ENCODE measurements around the gene SST.

SST gene

DNA sequence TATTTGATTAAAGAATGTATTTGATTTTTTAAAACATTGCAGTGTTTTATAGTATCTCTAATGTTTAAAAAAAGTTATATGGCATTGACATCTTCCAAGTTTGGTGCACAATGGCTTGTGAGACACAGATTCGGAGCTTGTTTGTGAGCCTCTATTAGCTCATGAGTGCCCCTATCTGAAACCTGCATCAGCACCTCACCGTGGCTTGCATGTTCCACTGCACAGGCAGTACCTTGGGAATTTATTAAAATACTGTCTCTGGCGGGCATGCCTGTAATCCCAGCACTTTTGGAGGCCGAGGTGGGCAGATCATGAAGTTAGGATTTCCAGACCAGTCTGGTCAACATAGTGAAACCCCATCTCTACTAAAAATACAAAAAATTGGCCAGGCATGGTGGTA is 39.0 kb upstream of the SST start:
- no peak for DNase-seq (ENCODE audit: low read depth, low spot score)
- in situ Hi-C loops (cut with HindIII; ENCODE audit: low sequenced_read_pairs) = no loop called here
- H3K4me3 ChIP-seq (ENCODE audit: low read depth, low read length) = no peak overlapping the region
- TF ChIP-seq CTCF (IDR thresholded peaks at IDR 0.05; ENCODE audit: low read depth, low read length) = no peak

DNA sequence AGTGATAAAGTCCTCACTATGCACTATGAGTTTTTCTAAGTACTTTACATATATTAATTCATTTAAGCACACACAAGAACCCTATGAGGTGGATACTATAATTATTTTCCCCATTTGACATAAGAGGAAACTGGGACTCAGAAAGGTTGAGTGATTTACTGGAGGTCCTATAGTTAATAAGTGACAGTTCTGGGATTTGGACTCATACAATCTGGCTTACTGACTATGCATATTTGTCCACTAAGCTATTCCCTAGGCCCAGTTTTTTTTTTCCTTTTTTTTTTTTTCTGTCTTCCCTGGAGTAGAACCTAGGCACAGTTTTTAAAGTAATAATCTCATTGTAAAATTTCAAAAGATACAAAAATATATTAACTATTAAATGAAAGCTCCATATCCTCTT is 38.5 kb upstream of the SST start:
- TF ChIP-seq CTCF (IDR thresholded peaks at IDR 0.05; ENCODE audit: low read depth, low read length) = no peak
- H3K4me3 ChIP-seq (ENCODE audit: low read depth, low read length) = no peak overlapping the region
- DNase-seq (ENCODE audit: low read depth, low spot score) = no peak
- in situ Hi-C loops (cut with HindIII; ENCODE audit: low sequenced_read_pairs) = no loop called here

GRCh38 chr3:187706971-187707370 is 36.8 kb upstream of the SST start:
- no peak for DNase-seq (ENCODE audit: low read depth, low spot score)
- H3K4me3 ChIP-seq (ENCODE audit: low read depth, low read length) = no peak overlapping the region
- TF ChIP-seq CTCF (IDR thresholded peaks at IDR 0.05; ENCODE audit: low read depth, low read length) = no peak
- in situ Hi-C loops (cut with HindIII; ENCODE audit: low sequenced_read_pairs) = no loop called here

DNA sequence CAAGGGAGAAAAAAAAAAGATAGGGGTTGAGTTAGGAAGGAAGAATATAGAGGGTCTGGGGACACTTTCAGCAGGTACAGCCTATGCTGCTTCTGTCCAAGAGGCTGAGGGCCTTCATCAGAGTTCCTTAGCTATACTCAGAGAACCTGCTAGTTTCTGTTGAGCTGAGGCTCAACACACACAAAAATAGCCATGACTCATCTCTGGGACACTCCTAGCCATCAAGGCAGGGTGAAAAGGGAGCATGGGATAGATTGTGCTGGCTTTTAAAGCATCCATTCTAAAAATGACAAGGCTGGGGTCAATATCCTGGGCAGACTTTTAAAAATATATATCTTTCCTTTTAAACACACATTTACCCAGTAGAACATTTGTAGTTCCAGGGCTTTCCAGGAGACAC is 35.0 kb upstream of the SST start:
- H3K4me3 ChIP-seq (ENCODE audit: low read depth, low read length) = no peak overlapping the region
- no peak for TF ChIP-seq CTCF (IDR thresholded peaks at IDR 0.05; ENCODE audit: low read depth, low read length)
- in situ Hi-C loops (cut with HindIII; ENCODE audit: low sequenced_read_pairs) = no loop called here
- DNase-seq (ENCODE audit: low read depth, low spot score) = no peak

GRCh38 chr3:187702507-187703033 is 32.4 kb upstream of the SST start, which contains the start of gene RTP2:
TSS of gene RTP2 (minus strand) at chr3:187702557. CDS start at chr3:187702128, 429 bp downstream.
- H3K4me3 ChIP-seq (ENCODE audit: low read depth, low read length) = no peak within 1 kb of the TSS
- in situ Hi-C loops (cut with HindIII; ENCODE audit: low sequenced_read_pairs) = no loop called here
- no peak for TF ChIP-seq CTCF (IDR thresholded peaks at IDR 0.05; ENCODE audit: low read depth, low read length)
- DNase-seq (ENCODE audit: low read depth, low spot score) = no peak

- in situ Hi-C loops (cut with HindIII; ENCODE audit: low sequenced_read_pairs) = no loop called here
- TF ChIP-seq CTCF (IDR thresholded peaks at IDR 0.05; ENCODE audit: low read depth, low read length) = no peak
- H3K4me3 ChIP-seq (ENCODE audit: low read depth, low read length) = no peak overlapping the region
- no peak for DNase-seq (ENCODE audit: low read depth, low spot score)
Observed at GRCh38 chr3:187700249-187700648, 30.1 kb upstream of the SST start.
